DMS53 treated with DMSO at 0.1 percent for 48 hours (cell line): ENCODE data around the gene PIK3R3.
A peak's percentile ranks its signal among the peaks of the same experiment; 100 is the strongest.

Experiments used
- DNase-seq: peaks from one replicate; lab custom pipeline; 2025; ENCODE audit not compliant: unreplicated experiment; lab: John Stamatoyannopoulos, UW

Gene PIK3R3

GRCh38 chr1:46158312-46159281, 26.2 kb upstream of the PIK3R3 start:
- DNase-seq: no peak

GRCh38 chr1:46157916-46158311, 25.5 kb upstream of the PIK3R3 start:
- DNase-seq: no peak

GRCh38 chr1:46153732-46154131, 21.3 kb upstream of the PIK3R3 start:
- DNase-seq: no peak

GRCh38 chr1:46153228-46153627, 20.8 kb upstream of the PIK3R3 start:
- DNase-seq: no peak

GRCh38 chr1:46152016-46152415, 19.6 kb upstream of the PIK3R3 start:
- DNase-seq: no peak

GRCh38 chr1:46150085-46150484, 17.7 kb upstream of the PIK3R3 start:
- no peak for DNase-seq

- DNase-seq: no peak
Observed at GRCh38 chr1:46148318-46148717, 15.9 kb upstream of the PIK3R3 start.

GRCh38 chr1:46137916-46138315, 5.5 kb upstream of the PIK3R3 start:
- DNase-seq: no peak

- DNase-seq: no peak
Observed at GRCh38 chr1:46136711-46137110, 4.3 kb upstream of the PIK3R3 start.

GRCh38 chr1:46134660-46135331, 2.4 kb upstream of the PIK3R3 start:
- DNase-seq: no peak

GRCh38 chr1:46133781-46134350, 1.4 kb upstream of the PIK3R3 start:
- DNase-seq: no peak

GRCh38 chr1:46133181-46133658, 791 bp upstream of the PIK3R3 start:
- DNase-seq: no peak

GRCh38 chr1:46131712-46132528, 509 bp downstream of the PIK3R3 start:
- DNase-seq: peak; percentile 83

GRCh38 chr1:46131093-46131492, 1.3 kb downstream of the PIK3R3 start:
- peak; percentile 50 for DNase-seq

GRCh38 chr1:46130606-46131005, 1.8 kb downstream of the PIK3R3 start:
- DNase-seq: peak; percentile 50

GRCh38 chr1:46130121-46130520, 2.3 kb downstream of the PIK3R3 start:
- no peak for DNase-seq

GRCh38 chr1:46128344-46128743, 4.1 kb downstream of the PIK3R3 start:
- no peak for DNase-seq

- DNase-seq: no peak
Observed at GRCh38 chr1:46118856-46119255, 13.6 kb downstream of the PIK3R3 start.

GRCh38 chr1:46117810-46118494, 14.5 kb downstream of the PIK3R3 start:
- no peak for DNase-seq

GRCh38 chr1:46114925-46115603, 17.4 kb downstream of the PIK3R3 start:
- DNase-seq: no peak
